BE2C (cell line): Measurements from ENCODE around the gene CCNQ.

ENCODE experiments used
- DNase-seq: peaks from one replicate; pipeline ENCODE4 v3.0.0-alpha.2; 2020
- H3K27me3 ChIP-seq: fragments of 250-450 bp; sonication (Bioruptor Pico); 2 replicates; pipeline ENCODE4 v1.5.1; 2020; ENCODE audit warnings: mild to moderate bottlenecking
- H3K36me3 ChIP-seq: fragments of 250-450 bp; sonication (Bioruptor Pico); 2 replicates; pipeline ENCODE4 v1.5.1; 2020; ENCODE audit warnings: mild to moderate bottlenecking
- H3K4me1 ChIP-seq: fragments of 250-450 bp; sonication (Bioruptor Pico); 2 replicates; pipeline ENCODE4 v1.5.1; 2020
- H3K4me3 ChIP-seq: 2 replicates; pipeline ENCODE4 v1.5.1; 2011; ENCODE audit warnings: low read depth, low read length
- H3K9me3 ChIP-seq: fragments of 250-450 bp; sonication (Bioruptor Pico); 2 replicates; pipeline ENCODE4 v1.5.1; 2020
- CTCF ChIP-seq: IDR thresholded peaks from 2 replicates; pipeline ENCODE4 v1.5.1; 2012; ENCODE audit warnings: mild to moderate bottlenecking, low read depth, low read length

The CCNQ gene

GRCh38 chrX:153628665-153629064 is 29.7 kb upstream of the CCNQ start:
- Histone ChIP-seq H3K27me3 (no peaks in the 10 kb centered on the region), H3K4me1 (no peaks in the 10 kb centered on the region), H3K9me3 (no peaks in the 10 kb centered on the region), H3K36me3 (no peaks in the 10 kb centered on the region), H3K4me3 (no peak overlapping the region)
- TF ChIP-seq CTCF: no peak
- no peak for DNase-seq

- DNase-seq: no peak
- H3K27me3 ChIP-seq: no peaks in the 10 kb centered on the region
- H3K4me3 ChIP-seq: no peak overlapping the region
- no peaks in the 10 kb centered on the region for H3K36me3 ChIP-seq
- no peaks in the 10 kb centered on the region for H3K9me3 ChIP-seq
- no peaks in the 10 kb centered on the region for H3K4me1 ChIP-seq
- no peak for TF ChIP-seq CTCF
Observed at GRCh38 chrX:153628129-153628528, 29.2 kb upstream of the CCNQ start.

- no peak for TF ChIP-seq CTCF
- H3K36me3 ChIP-seq: no peaks in the 10 kb centered on the region
- no peaks in the 10 kb centered on the region for H3K27me3 ChIP-seq
- DNase-seq: no peak
- H3K4me1 ChIP-seq: no peaks in the 10 kb centered on the region
- H3K9me3 ChIP-seq: no peaks in the 10 kb centered on the region
- H3K4me3 ChIP-seq: no peak overlapping the region
Observed at GRCh38 chrX:153627675-153628111, 28.8 kb upstream of the CCNQ start.

- Histone ChIP-seq H3K4me1 (no peaks in the 10 kb centered on the region), H3K36me3 (no peaks in the 10 kb centered on the region), H3K4me3 (no peak overlapping the region), H3K9me3 (no peaks in the 10 kb centered on the region), H3K27me3 (no peaks in the 10 kb centered on the region)
- DNase-seq: no peak
- TF ChIP-seq CTCF: no peak
Observed at GRCh38 chrX:153626863-153627674, 28.1 kb upstream of the CCNQ start.

- H3K27me3 ChIP-seq: no peaks in the 10 kb centered on the region
Observed at GRCh38 chrX:153626025-153626633, 27.2 kb upstream of the CCNQ start.

More at GRCh38 chrX:153626025-153626633, 27.2 kb upstream of the CCNQ start:
- Histone ChIP-seq H3K4me3 (no peak overlapping the region), H3K9me3 (no peaks in the 10 kb centered on the region), H3K36me3 (no peaks in the 10 kb centered on the region), H3K4me1 (no peaks in the 10 kb centered on the region)
- no peak for DNase-seq
- TF ChIP-seq CTCF: no peak
